Kidney epithelial cell (primary cell): ENCODE results near the gene CD19. TPM values are rescaled to one million over a fixed set of nuclear protein-coding genes. Genes with fewer than 3 reads are reported as not detected.

Experiments
- DNase-seq: peaks from one replicate; pipeline ENCODE4 v3.0.0-alpha.2; 2010; ENCODE audit warnings: low read depth
- H3K27me3 ChIP-seq: 2 replicates; pipeline ENCODE4 v1.6.0; 2011; ENCODE audit warnings: low read length; ENCODE audit not compliant: control insufficient read depth, insufficient read depth
- H3K36me3 ChIP-seq: 2 replicates; pipeline ENCODE4 v1.5.1; 2011; ENCODE audit warnings: low read length; ENCODE audit not compliant: control insufficient read depth, insufficient read depth
- H3K4me3 ChIP-seq: 2 replicates; pipeline ENCODE4 v1.5.1; 2011; ENCODE audit warnings: low read depth, mild to moderate bottlenecking, control low read depth, low read length
- total RNA-seq: library from RNA; depleted of rRNA; stranded (reverse); fragments of >200 nt; gene quantifications from 2 replicates; pipeline ENCODE4 v1.2.3, GENCODE V29; 2015
- TF ChIP-seq, protein P1 (sequence below): IDR thresholded peaks from 2 replicates; pipeline ENCODE4 v1.5.1; 2011; ENCODE audit warnings: mild to moderate bottlenecking, moderate library complexity, low read length, control low read depth, inconsistent platforms; ENCODE audit not compliant: insufficient read depth, poor library complexity, severe bottlenecking

The CD19 gene
- total RNA-seq, 1 donor from 2014 or later = not detected

DNA sequence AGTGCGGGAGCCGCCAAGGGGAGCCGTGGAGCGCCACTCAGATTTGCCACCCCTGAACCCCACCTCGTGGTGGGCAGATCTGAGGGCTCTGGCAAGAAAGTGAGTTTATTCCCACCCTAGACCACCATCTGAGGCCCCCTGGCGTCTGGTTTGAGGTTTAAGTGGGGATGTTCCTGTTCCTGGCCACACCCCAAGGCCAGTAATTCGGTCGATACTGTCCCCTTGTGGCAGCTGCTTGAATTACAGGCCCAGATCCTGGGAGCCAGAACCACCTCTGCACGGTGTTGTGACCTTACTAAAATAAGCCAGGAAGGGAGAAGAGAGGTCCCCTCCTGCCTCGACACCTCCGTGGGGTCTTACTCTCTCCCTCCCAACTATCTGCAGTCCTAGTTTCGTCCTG is 49.7 kb downstream of the CD19 start:
- H3K4me3 ChIP-seq = no peak overlapping the region
- no peak for DNase-seq
- H3K27me3 ChIP-seq = no peaks in the 10 kb centered on the region
- H3K36me3 ChIP-seq = peaks cover 9% of the 10 kb centered on the region
- TF ChIP-seq, protein P1, sequence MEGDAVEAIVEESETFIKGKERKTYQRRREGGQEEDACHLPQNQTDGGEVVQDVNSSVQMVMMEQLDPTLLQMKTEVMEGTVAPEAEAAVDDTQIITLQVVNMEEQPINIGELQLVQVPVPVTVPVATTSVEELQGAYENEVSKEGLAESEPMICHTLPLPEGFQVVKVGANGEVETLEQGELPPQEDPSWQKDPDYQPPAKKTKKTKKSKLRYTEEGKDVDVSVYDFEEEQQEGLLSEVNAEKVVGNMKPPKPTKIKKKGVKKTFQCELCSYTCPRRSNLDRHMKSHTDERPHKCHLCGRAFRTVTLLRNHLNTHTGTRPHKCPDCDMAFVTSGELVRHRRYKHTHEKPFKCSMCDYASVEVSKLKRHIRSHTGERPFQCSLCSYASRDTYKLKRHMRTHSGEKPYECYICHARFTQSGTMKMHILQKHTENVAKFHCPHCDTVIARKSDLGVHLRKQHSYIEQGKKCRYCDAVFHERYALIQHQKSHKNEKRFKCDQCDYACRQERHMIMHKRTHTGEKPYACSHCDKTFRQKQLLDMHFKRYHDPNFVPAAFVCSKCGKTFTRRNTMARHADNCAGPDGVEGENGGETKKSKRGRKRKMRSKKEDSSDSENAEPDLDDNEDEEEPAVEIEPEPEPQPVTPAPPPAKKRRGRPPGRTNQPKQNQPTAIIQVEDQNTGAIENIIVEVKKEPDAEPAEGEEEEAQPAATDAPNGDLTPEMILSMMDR = peak; percentile 64

DNA sequence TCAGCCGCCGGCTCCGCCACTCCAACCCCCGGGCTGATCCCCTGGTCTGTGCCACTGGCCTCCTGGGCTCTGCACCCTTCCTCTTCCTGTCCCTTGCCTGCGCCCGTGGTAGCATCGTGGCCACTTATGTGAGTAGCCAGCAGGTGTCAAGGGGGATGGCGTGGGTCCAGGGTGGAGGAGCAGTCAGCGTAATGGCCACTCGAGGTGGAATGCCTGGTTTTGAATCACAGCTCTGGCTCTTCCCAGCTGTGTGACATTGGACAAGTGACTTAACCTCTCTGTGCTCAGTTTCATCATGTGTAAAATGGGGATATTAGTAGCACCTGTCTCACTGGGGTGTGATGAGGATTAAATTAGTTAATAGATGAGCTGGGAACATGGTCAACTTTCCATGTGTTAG is 50.6 kb downstream of the CD19 start:
- Histone ChIP-seq H3K36me3 (peaks cover 10% of the 10 kb centered on the region), H3K27me3 (no peaks in the 10 kb centered on the region), H3K4me3 (no peak overlapping the region)
- TF ChIP-seq, protein P1 = no peak
- DNase-seq = no peak

DNA sequence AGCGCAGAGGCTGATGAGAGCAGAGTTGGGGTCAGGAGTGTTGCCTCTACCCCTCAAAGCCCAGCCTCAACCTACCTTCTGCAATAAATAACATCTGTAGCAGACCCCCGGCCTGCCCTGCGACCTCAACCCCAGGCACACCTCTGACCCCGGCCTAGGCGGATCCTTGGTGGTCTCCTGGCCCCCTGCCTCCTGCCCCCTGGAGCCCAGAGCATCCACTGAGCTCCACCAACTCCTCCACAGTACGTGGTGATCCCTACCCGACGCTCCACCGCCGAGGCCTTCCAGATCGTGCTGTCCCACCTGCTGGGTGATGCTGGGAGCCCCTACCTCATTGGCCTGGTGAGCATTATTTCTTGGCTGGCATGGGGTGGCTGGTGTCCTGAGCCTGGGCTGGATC is 51.2 kb downstream of the CD19 start:
- TF ChIP-seq, protein P1 = no peak
- DNase-seq = no peak
- Histone ChIP-seq H3K36me3 (peaks cover 10% of the 10 kb centered on the region), H3K4me3 (no peak overlapping the region), H3K27me3 (no peaks in the 10 kb centered on the region)

DNA sequence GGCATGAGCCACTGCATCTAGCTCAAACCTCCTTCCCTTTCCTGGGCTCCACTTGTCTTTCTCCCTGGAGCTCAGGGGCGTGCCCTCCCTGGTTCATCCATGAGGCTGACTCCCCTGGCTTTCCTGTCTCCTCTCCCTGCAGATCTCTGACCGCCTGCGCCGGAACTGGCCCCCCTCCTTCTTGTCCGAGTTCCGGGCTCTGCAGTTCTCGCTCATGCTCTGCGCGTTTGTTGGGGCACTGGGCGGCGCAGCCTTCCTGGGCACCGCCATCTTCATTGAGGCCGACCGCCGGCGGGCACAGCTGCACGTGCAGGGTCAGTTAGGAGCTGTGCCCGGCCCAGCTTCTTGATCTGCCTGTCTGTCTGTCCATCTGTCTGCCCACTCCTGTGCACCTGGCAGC is 51.9 kb downstream of the CD19 start:
- no peaks in the 10 kb centered on the region for H3K27me3 ChIP-seq
- H3K4me3 ChIP-seq = no peak overlapping the region
- DNase-seq = no peak
- TF ChIP-seq, protein P1 = no peak
- H3K36me3 ChIP-seq = peaks cover 10% of the 10 kb centered on the region

DNA sequence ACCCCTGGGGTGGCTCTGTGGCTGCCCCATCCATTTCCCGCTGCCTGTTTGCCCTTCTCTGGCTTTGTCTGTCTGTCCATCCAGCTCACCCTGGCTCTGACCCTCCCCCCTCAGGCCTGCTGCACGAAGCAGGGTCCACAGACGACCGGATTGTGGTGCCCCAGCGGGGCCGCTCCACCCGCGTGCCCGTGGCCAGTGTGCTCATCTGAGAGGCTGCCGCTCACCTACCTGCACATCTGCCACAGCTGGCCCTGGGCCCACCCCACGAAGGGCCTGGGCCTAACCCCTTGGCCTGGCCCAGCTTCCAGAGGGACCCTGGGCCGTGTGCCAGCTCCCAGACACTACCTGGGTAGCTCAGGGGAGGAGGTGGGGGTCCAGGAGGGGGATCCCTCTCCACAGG is 52.3 kb downstream of the CD19 start:
- TF ChIP-seq, protein P1 = no peak
- Histone ChIP-seq H3K36me3 (peaks cover 10% of the 10 kb centered on the region), H3K4me3 (no peak overlapping the region), H3K27me3 (no peaks in the 10 kb centered on the region)
- DNase-seq = no peak

DNA sequence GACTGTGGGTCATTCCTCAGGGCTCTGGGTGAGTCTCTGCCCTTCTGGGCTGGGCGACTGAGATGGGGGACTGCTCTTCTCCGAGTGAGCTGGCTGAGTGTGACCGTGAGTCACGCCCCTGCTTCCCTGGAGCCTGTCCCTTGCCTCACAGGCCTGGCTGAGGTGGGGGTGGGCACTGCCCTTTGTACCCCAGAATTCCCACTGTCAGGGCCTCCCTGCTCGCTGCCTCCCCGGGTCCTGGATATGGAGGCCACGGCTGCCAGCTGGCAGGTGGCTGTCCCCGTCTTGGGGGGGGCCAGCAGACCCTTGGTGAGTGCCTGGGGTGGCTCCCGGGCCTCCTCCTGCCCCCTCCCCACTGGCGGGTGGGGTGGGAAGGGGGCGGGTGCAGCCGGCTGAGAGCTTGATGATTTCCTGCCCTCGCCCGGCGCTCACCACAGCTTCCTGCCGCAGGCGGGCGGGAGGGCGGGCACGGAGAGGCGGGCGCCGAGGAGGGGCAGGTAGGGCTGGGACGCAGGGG is 52.9 kb downstream of the CD19 start, which contains the start of gene LAT:
Gene LAT (plus strand): TSS at position 434 of the 517 bp plus-strand sequence. CDS start 366 bp downstream, outside the sequence.
- no peak for DNase-seq
- Histone ChIP-seq H3K36me3 (peaks cover 10% of the 10 kb centered on the region), H3K4me3 (no peak within 1 kb of the TSS), H3K27me3 (no peaks in the 10 kb centered on the region)
- TF ChIP-seq, protein P1 = no peak
